ENCODE results near the gene MAGOHB. TPM values are rescaled to one million over a fixed set of nuclear protein-coding genes. Genes with fewer than 3 reads are reported as not detected.

MAGOHB gene
- total and polyA plus RNA-seq, 2 of the 4 experiments (the other 2 are of a cell fraction), result 6.3 to 20.3 TPM

DNA sequence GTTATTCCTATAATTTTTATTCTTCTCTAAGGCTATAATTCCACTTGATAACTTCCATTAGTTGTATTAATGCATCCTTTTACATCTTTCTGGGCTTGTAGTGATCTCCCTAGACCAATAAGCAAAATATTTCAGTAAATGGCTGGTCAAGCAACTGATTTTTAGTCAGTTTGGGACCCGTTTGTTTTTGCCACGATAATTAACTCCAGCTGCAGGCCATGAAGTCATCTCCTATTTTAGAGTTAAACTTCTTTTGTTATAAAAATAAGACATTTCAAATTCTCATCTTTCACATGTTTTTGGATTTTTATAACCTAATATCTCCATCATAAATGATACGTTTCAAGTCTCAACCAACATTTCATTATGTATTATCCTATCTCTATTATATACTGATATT, 49.4 kb downstream of the MAGOHB start:
- Histone ChIP-seq H4K5ac (ENCODE audit: low read depth, low read length) (no peak overlapping the region), H3K18ac (ENCODE audit: low read depth, low read length) (no peak overlapping the region), H2AK9ac (replicated peaks; ENCODE audit: low read depth, low read length, poor library complexity) (no peak overlapping the region), H4K91ac (ENCODE audit: insufficient read depth, low read depth, low read length) (no peak overlapping the region), H4K20me1 (ENCODE audit: insufficient read depth, low read length) (no peaks in the 10 kb centered on the region), H3K4ac (ENCODE audit: low read depth, low read length) (no peak overlapping the region), H3K79me1 (ENCODE audit: low read depth in 1 of 2, low read length in 2 of 2) (no peaks in the 10 kb centered on the region), H2BK5ac (ENCODE audit: low read depth, low read length, poor library complexity, severe bottlenecking) (no peak overlapping the region), H3K23ac (ENCODE audit: low read depth, low read length) (no peak overlapping the region), H3K14ac (replicated peaks; ENCODE audit: low read depth, low read length) (no peak overlapping the region), H3K9me3 (ENCODE audit: control insufficient read depth, insufficient read depth, low read length) (no peaks in the 10 kb centered on the region), H3K27ac (ENCODE audit: insufficient read depth, low read length) (no peak overlapping the region), H3K36me3 (ENCODE audit: control insufficient read depth, insufficient read depth, low read length) (no peaks in the 10 kb centered on the region), H2BK120ac (ENCODE audit: low read depth, low read length) (no peak overlapping the region), H2AFZ (replicated peaks; ENCODE audit: low read length, poor library complexity) (no peak overlapping the region), H2BK20ac (ENCODE audit: low read depth, low read length) (no peak overlapping the region), H3K4me1 (ENCODE audit: control insufficient read depth, insufficient read depth, low read length) (no peaks in the 10 kb centered on the region), H3K9me1 (ENCODE audit: insufficient read depth, low read length) (no peaks in the 10 kb centered on the region), H4K8ac (ENCODE audit: low read depth in 2 of 2, low read length in 2 of 2) (no peak overlapping the region), H3K27me3 (ENCODE audit: control insufficient read depth, insufficient read depth, low read length) (peaks cover 6% of the 10 kb centered on the region; the same call in 1 of the 2 replicates), H3K56ac (ENCODE audit: extremely low read depth, insufficient read depth, low read length) (no peak overlapping the region), H2AK5ac (ENCODE audit: low read depth, low read length) (no peak overlapping the region), H3K9ac (ENCODE audit: low read depth, low read length) (no peak overlapping the region), H2BK15ac (ENCODE audit: low read depth, low read length) (no peak overlapping the region), H3K4me2 (ENCODE audit: low read depth, low read length) (no peak overlapping the region), H3K4me3 (ENCODE audit: insufficient read depth, low read depth, low read length) (no peak overlapping the region)
- BruUV-seq (replicated peaks), result no TSS peak
- no peak for DNase-seq
- no CpG with 5 or more reads among the region's 3 CpGs for WGBS, 2 experiments (ENCODE audit: extremely low coverage in 2 of 2, insufficient read length in 1 of 2)
- TF ChIP-seq RAD21 (IDR thresholded peaks at IDR 0.05; ENCODE audit: low read length) (no peak), RFX5 (IDR thresholded peaks at IDR 0.05; ENCODE audit: low read depth, low read length) (no peak), RCOR1 (IDR thresholded peaks at IDR 0.05; ENCODE audit: insufficient replicate concordance, low read length) (no peak), CEBPB (IDR thresholded peaks at IDR 0.05; ENCODE audit: low read depth, low read length) (no peak), BHLHE40 (IDR thresholded peaks at IDR 0.05; ENCODE audit: low read depth, low read length) (no peak), MAZ (IDR thresholded peaks at IDR 0.05; ENCODE audit: borderline replicate concordance, low read depth, low read length) (no peak), MXI1 (IDR thresholded peaks at IDR 0.05; ENCODE audit: borderline replicate concordance, low read depth, low read length) (no peak), CTCF (conservative IDR thresholded peaks at IDR 0.05; ENCODE audit: low read depth, low read length) (no peak)
- ATAC-seq (ENCODE audit: low read depth), result no peak
- POLR2A ChIA-PET (ENCODE audit: unreplicated experiment), result no interaction called here
- in situ Hi-C loops (cut with MboI; ENCODE audit: low sequenced_read_pairs), result loop anchor here (10.0 kb wide), 1 partner anchor 329 kb away; no protein-coding TSS in a partner anchor
- CTCF ChIA-PET, result no interaction called here
- intact Hi-C loops (cut with micrococcal nuclease), result loop anchor here (2.0 kb wide), 3 partner anchors 197 to 815 kb away; no protein-coding TSS in a partner anchor
- dilution Hi-C loops (cut with HindIII; ENCODE audit: low sequenced_read_pairs, unreplicated experiment), result no loop called here
